ENCODE measurements around the gene TICAM2.
"Not testable (repeated sequence)": the region's sequence is repeated elsewhere in the genome, so short reads cannot be mapped to it uniquely, and the experiment has no call there.

The TICAM2 gene

GRCh38 chr5:115601701-115602590 is at the start of gene TICAM2:
TICAM2 (minus strand) TSS chr5:115602479; CDS start chr5:115581256, 21,223 bp downstream.
- DNase-seq: no peak

- no peak for DNase-seq
Observed at GRCh38 chr5:115649541-115649940, 47.3 kb upstream of the TICAM2 start.

GRCh38 chr5:115648056-115648455 is 45.8 kb upstream of the TICAM2 start:
- DNase-seq: no peak

- DNase-seq: not testable (repeated sequence)
Observed at GRCh38 chr5:115645386-115645785, 43.1 kb upstream of the TICAM2 start.

- no peak for DNase-seq
Observed at GRCh38 chr5:115644046-115644445, 41.8 kb upstream of the TICAM2 start.

- DNase-seq: no peak
Observed at GRCh38 chr5:115641948-115642347, 39.7 kb upstream of the TICAM2 start.

GRCh38 chr5:115640274-115640673 is 38.0 kb upstream of the TICAM2 start:
- no peak for DNase-seq

GRCh38 chr5:115639377-115639776 is 37.1 kb upstream of the TICAM2 start:
- no peak for DNase-seq

- no peak for DNase-seq
Observed at GRCh38 chr5:115637507-115637906, 35.2 kb upstream of the TICAM2 start.

- no peak for DNase-seq
Observed at GRCh38 chr5:115636008-115636407, 33.7 kb upstream of the TICAM2 start.

- peak; percentile 22 to 85 for DNase-seq
Observed at GRCh38 chr5:115634343-115635132, 32.3 kb upstream of the TICAM2 start.

GRCh38 chr5:115629903-115630302 is 27.6 kb upstream of the TICAM2 start:
- DNase-seq: no peak

GRCh38 chr5:115627295-115627865 is 25.1 kb upstream of the TICAM2 start:
- DNase-seq: no peak

GRCh38 chr5:115626445-115626823 is 24.2 kb upstream of the TICAM2 start:
- DNase-seq: no peak

- DNase-seq: peak; percentile 98 to 99
Observed at GRCh38 chr5:115625579-115626444, 23.5 kb upstream of the TICAM2 start, which contains the start of gene TMED7. TMED7 (minus strand) TSS chr5:115626036; CDS start chr5:115625792, 244 bp downstream.

GRCh38 chr5:115624994-115625393 is 22.7 kb upstream of the TICAM2 start:
- DNase-seq: peak in 1 of 2 experiments; percentile 44

- no peak for DNase-seq
Observed at GRCh38 chr5:115623658-115624057, 21.4 kb upstream of the TICAM2 start.

- DNase-seq: no peak
Observed at GRCh38 chr5:115621365-115621900, 19.2 kb upstream of the TICAM2 start.

GRCh38 chr5:115616892-115617291 is 14.6 kb upstream of the TICAM2 start:
- no peak for DNase-seq

- no peak for DNase-seq
Observed at GRCh38 chr5:115616472-115616871, 14.2 kb upstream of the TICAM2 start.

GRCh38 chr5:115611873-115612272 is 9.6 kb upstream of the TICAM2 start:
- no peak for DNase-seq

- no peak for DNase-seq
Observed at GRCh38 chr5:115607935-115608334, 5.7 kb upstream of the TICAM2 start.
